Stimulated activated CD4-positive, alpha-beta T cell treated with anti-CD3 and anti-CD28 coated beads, Interleukin-4, amount 100 ng/mL, for 4 hours (primary cell): ENCODE data around the gene RPUSD3.

Source experiments
- DNase-seq, 2 experiments: peaks; one replicate each; pipeline ENCODE4 v3.0.0-alpha.2; 2020

RPUSD3 gene

GRCh38 chr3:9797196-9797945, 46.4 kb downstream of the RPUSD3 start:
- no peak for DNase-seq

- DNase-seq, result no peak
Measured at GRCh38 chr3:9795207-9795606, 48.6 kb downstream of the RPUSD3 start.

- no peak for DNase-seq
Measured at GRCh38 chr3:9794400-9794799, 49.4 kb downstream of the RPUSD3 start.

- no peak for DNase-seq
Measured at GRCh38 chr3:9793161-9793781, 50.5 kb downstream of the RPUSD3 start.

GRCh38 chr3:9792405-9793160, 51.2 kb downstream of the RPUSD3 start, which contains the start of the genes ARPC4 and TADA3:
TSS of gene ARPC4 (plus strand) at chr3:9793082. CDS start at chr3:9793122, 40 bp downstream.
TSS of gene TADA3 (minus strand) at chr3:9792473. CDS start at chr3:9791466, 1,007 bp downstream.
- peak; percentile 88 to 92 for DNase-seq

GRCh38 chr3:9791790-9792404, 51.9 kb downstream of the RPUSD3 start:
- no peak for DNase-seq

GRCh38 chr3:9791127-9791526, 52.7 kb downstream of the RPUSD3 start:
- DNase-seq, result no peak
